SU-DHL-6 (cell line): Measurements from ENCODE around the gene AATF.

Source experiments
- H2AFZ ChIP-seq: fragments of 200-600 bp; sonication (generic); 2 replicates; pipeline ENCODE4 v1.6.1; 2014; ENCODE audit warnings: low read depth, mild to moderate bottlenecking, moderate library complexity, mixed read lengths, antibody characterized with exemption, low read length; ENCODE audit not compliant: severe bottlenecking
- H3F3A ChIP-seq: fragments of 200-600 bp; shearing (Covaris generic); 2 replicates; pipeline ENCODE4 v1.6.0; 2016; ENCODE audit warnings: antibody characterized with exemption, mild to moderate bottlenecking; ENCODE audit not compliant: insufficient read depth
- H3K27ac ChIP-seq: fragments of 200-600 bp; sonication (generic); 2 replicates; pipeline ENCODE4 v1.5.1; 2016; ENCODE audit warnings: low read depth, mild to moderate bottlenecking, low read length, moderate library complexity, mixed read lengths
- H3K27me3 ChIP-seq: fragments of 200-600 bp; sonication (generic), shearing (Covaris generic); 2 replicates; pipeline ENCODE4 v1.6.0; 2014; ENCODE audit warnings: mild to moderate bottlenecking, low read length
- H3K36me3 ChIP-seq: fragments of 200-600 bp; sonication (generic); 2 replicates; pipeline ENCODE4 v1.6.1; 2014; ENCODE audit warnings: mild to moderate bottlenecking, low read length, mixed read lengths
- H3K4me2 ChIP-seq: fragments of 300-600, 200-600 bp; shearing (Covaris generic), sonication (generic); 2 replicates; pipeline ENCODE4 v1.6.0; 2014; ENCODE audit warnings: low read length, low read depth, mild to moderate bottlenecking; ENCODE audit not compliant: poor library complexity, severe bottlenecking
- H3K4me3 ChIP-seq: fragments of 200-600 bp; sonication (generic); 2 replicates; pipeline ENCODE4 v1.5.1; 2014; ENCODE audit warnings: antibody characterized with exemption, low read length, mild to moderate bottlenecking, mixed read lengths; ENCODE audit not compliant: insufficient read depth, poor library complexity, severe bottlenecking
- H3K79me2 ChIP-seq: fragments of 200-600 bp; sonication (generic); 2 replicates; pipeline ENCODE4 v1.6.1; 2014; ENCODE audit warnings: mild to moderate bottlenecking, low read length, moderate library complexity; ENCODE audit not compliant: insufficient read depth
- H3K9ac ChIP-seq: fragments of 200-600 bp; sonication (generic); 2 replicates; pipeline ENCODE4 v1.7.0; 2014; ENCODE audit warnings: mild to moderate bottlenecking, low read length
- H3K9me2 ChIP-seq: fragments of 200-600 bp; sonication (generic); replicated peaks from 2 replicates; pipeline ENCODE4 v1.6.1; 2014; ENCODE audit warnings: low read length; ENCODE audit not compliant: insufficient read depth
- H3K9me3 ChIP-seq: fragments of 200-600 bp; sonication (generic); 2 replicates; pipeline ENCODE4 v1.6.1; 2014; ENCODE audit warnings: low read length, mixed read lengths; ENCODE audit not compliant: insufficient read depth
- H4K20me1 ChIP-seq: fragments of 200-600 bp; sonication (generic); 2 replicates; pipeline ENCODE4 v1.6.1; 2014; ENCODE audit warnings: low read depth, mild to moderate bottlenecking, antibody characterized with exemption, low read length, moderate library complexity, mixed read lengths
- CTCF ChIP-seq: fragments of 200-600 bp; sonication (generic); IDR thresholded peaks from one replicate; pipeline ENCODE4 v1.5.1; 2017; ENCODE audit warnings: antibody characterized with exemption, mild to moderate bottlenecking, low read length, moderate library complexity; ENCODE audit not compliant: insufficient read depth, poor library complexity, severe bottlenecking
- EZH2phosphoT487 ChIP-seq: fragments of 200-600 bp; sonication (generic), shearing (Covaris generic); conservative IDR thresholded peaks from 2 replicates; pipeline ENCODE4 v1.6.1; 2018; ENCODE audit warnings: mild to moderate bottlenecking, antibody characterized with exemption, low read length, moderate library complexity, mixed read lengths

AATF gene

GRCh38 chr17:37024181-37024637 lies 75.5 kb downstream of the AATF start:
- TF ChIP-seq CTCF (no peak), EZH2phosphoT487 (no peak)
- Histone ChIP-seq H3K9me2 (no peaks in the 10 kb centered on the region), H3K9me3 (no peaks in the 10 kb centered on the region), H2AFZ (no peak overlapping the region), H4K20me1 (no peaks in the 10 kb centered on the region), H3K9ac (no peak overlapping the region), H3K4me2 (no peak overlapping the region), H3F3A (no peaks in the 10 kb centered on the region), H3K36me3 (peaks cover 23% of the 10 kb centered on the region; the same call in 1 of the 2 replicates), H3K27ac (no peak overlapping the region), H3K27me3 (no peaks in the 10 kb centered on the region), H3K79me2 (no peaks in the 10 kb centered on the region), H3K4me3 (no peak overlapping the region)

GRCh38 chr17:37025238-37025637 lies 76.5 kb downstream of the AATF start:
- Histone ChIP-seq H3F3A (no peaks in the 10 kb centered on the region), H3K79me2 (no peaks in the 10 kb centered on the region), H3K9me2 (no peaks in the 10 kb centered on the region), H3K9ac (no peak overlapping the region), H3K27ac (no peak overlapping the region), H3K4me2 (no peak overlapping the region), H2AFZ (no peak overlapping the region), H3K27me3 (no peaks in the 10 kb centered on the region), H3K36me3 (peaks cover 17% of the 10 kb centered on the region; the same call in 1 of the 2 replicates), H3K4me3 (no peak overlapping the region), H3K9me3 (no peaks in the 10 kb centered on the region), H4K20me1 (no peaks in the 10 kb centered on the region)
- no peak for TF ChIP-seq EZH2phosphoT487

- Histone ChIP-seq H3K36me3 (peaks cover 10% of the 10 kb centered on the region; the same call in 1 of the 2 replicates), H3K9ac (no peak overlapping the region), H4K20me1 (no peaks in the 10 kb centered on the region), H2AFZ (no peak overlapping the region), H3K4me2 (no peak overlapping the region), H3F3A (no peaks in the 10 kb centered on the region), H3K79me2 (no peaks in the 10 kb centered on the region), H3K9me3 (no peaks in the 10 kb centered on the region), H3K9me2 (no peaks in the 10 kb centered on the region), H3K4me3 (no peak overlapping the region), H3K27me3 (no peaks in the 10 kb centered on the region), H3K27ac (no peak overlapping the region)
- TF ChIP-seq EZH2phosphoT487: no peak
- TF ChIP-seq CTCF: no peak
Measured at GRCh38 chr17:37025847-37026530, 77.2 kb downstream of the AATF start.

- Histone ChIP-seq H3K9me2 (no peaks in the 10 kb centered on the region), H2AFZ (no peak overlapping the region), H3K9me3 (no peaks in the 10 kb centered on the region), H3K9ac (no peak overlapping the region), H3K4me2 (no peak overlapping the region), H3K36me3 (peaks cover 10% of the 10 kb centered on the region; the same call in 1 of the 2 replicates), H3K27me3 (no peaks in the 10 kb centered on the region), H3K27ac (no peak overlapping the region), H3F3A (no peaks in the 10 kb centered on the region), H3K79me2 (no peaks in the 10 kb centered on the region), H3K4me3 (no peak overlapping the region), H4K20me1 (no peaks in the 10 kb centered on the region)
- TF ChIP-seq EZH2phosphoT487 (no peak), CTCF (no peak)
Measured at GRCh38 chr17:37026531-37026869, 77.7 kb downstream of the AATF start.
